Panc1 (cell line): ENCODE measurements around the gene GLG1. TPM values are rescaled to one million over a fixed set of nuclear protein-coding genes. Genes with fewer than 3 reads are reported as not detected.

Experiments used
- ATAC-seq: fragments of 200-7000 bp; cut with Tn5 transposase; 2 replicates; pipeline ENCODE4 v1.9.1; 2020; ENCODE audit warnings: mild to moderate bottlenecking, moderate library complexity
- BruUV-seq: library from RNA; stranded (reverse); fragments of 400-500 nt; replicated peaks from 2 replicates; lab custom pipeline; 2021; lab: Mats Ljungman, UMichigan
- CTCF ChIA-PET: fragments of 300-600 bp; sonication (Branson Sonifier 250); formaldehyde crosslinking; loops from one replicate; lab custom pipeline; 2022; ENCODE audit warnings: antibody characterized with exemption; lab: Charles Lee
- POLR2A ChIA-PET: fragments of 300-600 bp; sonication (Branson Sonifier 250); formaldehyde crosslinking; loops from one replicate; lab custom pipeline; 2022; ENCODE audit warnings: antibody characterized with exemption; lab: Charles Lee
- DNase-seq: peaks from one replicate; pipeline ENCODE4 v3.0.0-alpha.2; 2010; ENCODE audit warnings: low read depth, low spot score
- H3K27ac ChIP-seq: 2 replicates; pipeline ENCODE4 v1.5.1; 2011; ENCODE audit warnings: mild to moderate bottlenecking, low read length, inconsistent platforms
- H3K27me3 ChIP-seq: fragments of 200-500 bp; sonication (Bioruptor generic); 2 replicates; pipeline ENCODE4 v1.6.0; 2014; ENCODE audit warnings: low read length, inconsistent platforms; ENCODE audit not compliant: control insufficient read depth, insufficient read depth
- H3K36me3 ChIP-seq: fragments of 200-500 bp; sonication (Bioruptor generic); 2 replicates; pipeline ENCODE4 v1.5.1; 2014; ENCODE audit warnings: inconsistent platforms, mild to moderate bottlenecking, low read length, moderate library complexity; ENCODE audit not compliant: control insufficient read depth, insufficient read depth
- H3K4me1 ChIP-seq: 2 replicates; pipeline ENCODE4 v1.5.1; 2011; ENCODE audit warnings: inconsistent platforms, mild to moderate bottlenecking, low read length, moderate library complexity; ENCODE audit not compliant: control insufficient read depth, insufficient read depth
- H3K4me3 ChIP-seq, 2 experiments: 2 replicates each; pipeline ENCODE4 v1.5.1; 2011 to 2012; ENCODE audit warnings: low read depth in 2 of 2, low read length in 2 of 2, mild to moderate bottlenecking in 2 of 2, inconsistent platforms in 1 of 2, moderate library complexity in 1 of 2
- H3K9me3 ChIP-seq: fragments of 200-500 bp; sonication (Bioruptor generic); 2 replicates; pipeline ENCODE4 v1.5.1; 2014; ENCODE audit warnings: low read depth, mild to moderate bottlenecking, inconsistent platforms, low read length, moderate library complexity; ENCODE audit not compliant: control insufficient read depth, insufficient read depth
- CTCF ChIP-seq: fragments of 450-650 bp; IDR thresholded peaks from 2 replicates; pipeline ENCODE4 v1.5.1; 2017; ENCODE audit warnings: mild to moderate bottlenecking
- POLR2AphosphoS5 ChIP-seq: IDR thresholded peaks from 2 replicates; pipeline ENCODE4 v1.6.1; 2012; ENCODE audit warnings: mild to moderate bottlenecking, low read depth, low read length, moderate library complexity
- REST ChIP-seq, 2 experiments: IDR thresholded peaks; 2 replicates each; pipeline ENCODE4 v1.6.1; 2011 to 2012; ENCODE audit warnings: low read depth in 2 of 2, control low read depth in 1 of 2, low read length in 1 of 2, mild to moderate bottlenecking in 1 of 2, moderate library complexity in 1 of 2; ENCODE audit not compliant: insufficient read depth in 1 of 2
- SIN3A ChIP-seq: IDR thresholded peaks from 2 replicates; pipeline ENCODE4 v1.6.1; 2012; ENCODE audit warnings: low read depth, mild to moderate bottlenecking, low read length, moderate library complexity, borderline replicate concordance; ENCODE audit not compliant: insufficient read depth
- TCF7L2 ChIP-seq: IDR thresholded peaks from 2 replicates; pipeline ENCODE4 v1.6.1; 2011; ENCODE audit warnings: mild to moderate bottlenecking, low read depth, low read length, inconsistent platforms
- in situ Hi-C: cut with HindIII; loops from 2 replicates; pipeline ENCODE4 v1.10.0; 2016; ENCODE audit warnings: low sequenced_read_pairs, low pct_unique_long_range_greater_than_20kb
- intact Hi-C: fragments of 100-400 bp; cut with micrococcal nuclease; formaldehyde crosslinking; loops from one replicate; pipeline ENCODE4 v1.10.0; 2022; ENCODE audit not compliant: unreplicated experiment
- total RNA-seq: library from RNA; stranded (reverse); gene quantifications from one replicate; pipeline ENCODE4 v1.2.1, GENCODE V29; 2021; ENCODE audit not compliant: unreplicated experiment

The GLG1 gene
- total RNA-seq, 1 experiment from 2014 or later: 75.9 TPM

GRCh38 chr16:74455619-74456289 lies 151.2 kb downstream of the GLG1 start:
- POLR2A ChIA-PET: no interaction called here
- no peaks in the 10 kb centered on the region for H3K4me1 ChIP-seq
- no TSS peak for BruUV-seq
- peaks cover 3% of the 10 kb centered on the region for H3K36me3 ChIP-seq
- CTCF ChIA-PET: no interaction called here
- no peak for TF ChIP-seq SIN3A
- no peak for TF ChIP-seq REST (IDR thresholded peaks at IDR 0.05; ENCODE audit: insufficient read depth in 1 of 2, low read depth in 2 of 2, low read length in 1 of 2)
- TF ChIP-seq POLR2AphosphoS5: no peak
- no peak for TF ChIP-seq CTCF
- TF ChIP-seq TCF7L2: no peak
- no peaks in the 10 kb centered on the region for H3K27me3 ChIP-seq
- intact Hi-C loops (no loop called here), in situ Hi-C loops (no loop called here)
- no peak overlapping the region for H3K27ac ChIP-seq
- DNase-seq (no peak), ATAC-seq (no peak)
- no peaks in the 10 kb centered on the region for H3K9me3 ChIP-seq
- no peak overlapping the region for H3K4me3 ChIP-seq

GRCh38 chr16:74455213-74455612 lies 151.7 kb downstream of the GLG1 start:
- intact Hi-C loops (no loop called here), in situ Hi-C loops (no loop called here)
- BruUV-seq: no TSS peak
- H3K4me3 ChIP-seq: no peak overlapping the region
- ChIA-PET CTCF (no interaction called here), POLR2A (no interaction called here)
- no peak overlapping the region for H3K27ac ChIP-seq
- H3K9me3 ChIP-seq: no peaks in the 10 kb centered on the region
- no peak for TF ChIP-seq CTCF
- no peak for TF ChIP-seq TCF7L2
- TF ChIP-seq REST (IDR thresholded peaks at IDR 0.05; ENCODE audit: insufficient read depth in 1 of 2, low read depth in 2 of 2, low read length in 1 of 2): no peak
- TF ChIP-seq SIN3A: no peak
- no peak for TF ChIP-seq POLR2AphosphoS5
- peaks cover 3% of the 10 kb centered on the region for H3K36me3 ChIP-seq
- no peaks in the 10 kb centered on the region for H3K4me1 ChIP-seq
- H3K27me3 ChIP-seq: no peaks in the 10 kb centered on the region
- ATAC-seq (no peak), DNase-seq (no peak)
